GM23338 (cell line): ENCODE results near the gene CNST.

Experiments
- CTCF ChIP-seq, 2 experiments: fragments of 200-600 bp in 1 of 2; sonication (generic) in 1 of 2; conservative IDR thresholded peaks; 2 replicates each; pipeline versions ENCODE4 v1.5.1 to v1.6.1; 2016 to 2017; ENCODE audit warnings: antibody characterized with exemption in 2 of 2, low read depth in 2 of 2, mild to moderate bottlenecking in 2 of 2, moderate library complexity in 1 of 2
- EZH2 ChIP-seq: fragments of 200-600 bp; sonication (generic); IDR thresholded peaks from one replicate; pipeline ENCODE4 v1.8.0; 2017; ENCODE audit warnings: antibody characterized with exemption, mild to moderate bottlenecking, low read depth; ENCODE audit not compliant: unreplicated experiment
- JUNB ChIP-seq: IDR thresholded peaks from one replicate; pipeline ENCODE4 v1.6.1; 2016; ENCODE audit warnings: antibody characterized with exemption; ENCODE audit not compliant: unreplicated experiment
- POLR2AphosphoS5 ChIP-seq: IDR thresholded peaks from 2 replicates; pipeline ENCODE4 v1.6.1; 2016; ENCODE audit warnings: antibody characterized with exemption, low read depth
- STAT1 ChIP-seq: IDR thresholded peaks from one replicate; pipeline ENCODE4 v1.6.1; 2016; ENCODE audit warnings: antibody characterized with exemption; ENCODE audit not compliant: unreplicated experiment
- ZNF114 ChIP-seq: fragments of 250-450 bp; sonication (Bioruptor Pico); IDR thresholded peaks from 2 replicates; pipeline ENCODE4 v1.5.0; 2020; ENCODE audit warnings: mild to moderate bottlenecking, moderate library complexity

- TF ChIP-seq CTCF (conservative IDR thresholded peaks at IDR 0.05; ENCODE audit: low read depth in 2 of 2) (no peak), EZH2 (no peak), ZNF114 (no peak), STAT1 (no peak), POLR2AphosphoS5 (no peak), JUNB (no peak)
These were observed 7.2 kb downstream of the CNST start for GRCh38 chr1:246573491-246573890.
